Glutamatergic neuron (in vitro differentiated cells): ENCODE measurements around the gene SLIT1. TPM values are rescaled to one million over a fixed set of nuclear protein-coding genes. Genes with fewer than 3 reads are reported as not detected.

Experiments
- DNase-seq: peaks from one replicate; pipeline ENCODE4 v3.0.0; 2022
- H3K27ac Mint-ChIP-seq: one replicate; pipeline ENCODE4 v1.8.0; 2020; ENCODE audit warnings: mild to moderate bottlenecking, mixed read lengths, inconsistent platforms; ENCODE audit not compliant: unreplicated experiment
- H3K27me3 Mint-ChIP-seq: one replicate; pipeline ENCODE4 v1.8.0; 2020; ENCODE audit warnings: mild to moderate bottlenecking, moderate library complexity, mixed read lengths, inconsistent platforms; ENCODE audit not compliant: unreplicated experiment
- H3K36me3 Mint-ChIP-seq: one replicate; pipeline ENCODE4 v1.8.0; 2020; ENCODE audit warnings: mild to moderate bottlenecking, mixed read lengths, inconsistent platforms; ENCODE audit not compliant: unreplicated experiment
- H3K4me1 Mint-ChIP-seq: one replicate; pipeline ENCODE4 v1.8.0; 2020; ENCODE audit warnings: mild to moderate bottlenecking, low read depth, mixed read lengths, inconsistent platforms; ENCODE audit not compliant: unreplicated experiment
- H3K4me3 Mint-ChIP-seq: one replicate; pipeline ENCODE4 v1.8.0; 2020; ENCODE audit warnings: mild to moderate bottlenecking, mixed read lengths, inconsistent platforms; ENCODE audit not compliant: unreplicated experiment
- H3K9me3 Mint-ChIP-seq: one replicate; pipeline ENCODE4 v1.8.0; 2020; ENCODE audit warnings: mild to moderate bottlenecking, moderate library complexity, mixed read lengths, inconsistent platforms; ENCODE audit not compliant: unreplicated experiment
- CTCF ChIP-seq: fragments of 200-600 bp; sonication (generic); IDR thresholded peaks from one replicate; pipeline ENCODE4 v1.5.0; 2021; ENCODE audit not compliant: partially characterized antibody, unreplicated experiment
- total RNA-seq: library from RNA; stranded (reverse); fragmentation: NEBNext Ultra II Directional; extraction: Animal tissue kit (Norgen Biotek cat#: 25700); gene quantifications from one replicate; pipeline ENCODE4 v1.2.1, GENCODE V29; 2021; ENCODE audit not compliant: unreplicated experiment

The SLIT1 gene
- total RNA-seq, 1 donor from 2014 or later, result 11.3 TPM

- peaks cover 55% of the 10 kb centered on the region for H3K4me1 Mint-ChIP-seq
- H3K27ac Mint-ChIP-seq, result peak overlapping the region; percentile 4
- TF ChIP-seq CTCF, result no peak
- H3K9me3 Mint-ChIP-seq, result peaks cover 6% of the 10 kb centered on the region
- peaks cover 4% of the 10 kb centered on the region for H3K27me3 Mint-ChIP-seq
- no peak for DNase-seq
- no peak overlapping the region for H3K4me3 Mint-ChIP-seq
- peaks cover 5% of the 10 kb centered on the region for H3K36me3 Mint-ChIP-seq
Measured at GRCh38 chr10:97120370-97120769, 65.4 kb downstream of the SLIT1 start.

DNA sequence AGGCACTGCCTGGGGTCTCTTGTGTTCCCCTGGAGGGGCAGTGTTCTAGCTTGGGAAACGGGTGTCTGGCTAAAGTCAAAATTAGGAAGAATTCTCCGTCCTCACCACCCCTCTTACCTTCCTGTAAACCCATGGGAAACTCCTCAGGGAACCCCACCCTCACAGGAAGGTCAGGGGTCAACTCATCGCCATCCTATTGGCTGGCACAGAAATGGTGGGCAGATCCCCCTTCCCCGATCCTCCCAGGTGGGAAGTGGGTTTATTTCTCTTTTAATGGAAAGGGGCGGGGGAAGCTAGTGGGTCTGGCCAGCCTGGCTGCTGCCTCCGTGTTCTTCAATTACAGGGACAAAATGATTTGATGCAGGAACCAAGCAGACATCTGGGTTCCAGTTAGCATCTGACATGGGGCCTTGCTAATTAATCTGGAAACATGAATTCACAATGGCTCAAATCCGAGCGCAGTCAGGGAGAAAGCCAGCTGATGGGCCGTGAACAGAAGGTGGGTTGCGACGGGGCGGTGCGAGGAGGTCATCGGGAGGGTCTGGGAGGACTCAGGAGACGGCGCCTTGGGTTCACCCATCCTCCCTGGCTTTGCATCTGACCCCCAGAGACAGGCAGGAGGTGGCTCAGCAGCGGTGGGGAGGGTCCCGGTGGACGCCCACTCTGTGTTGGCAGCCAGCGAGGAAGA lies 66.6 kb downstream of the SLIT1 start:
- peaks cover 6% of the 10 kb centered on the region for H3K9me3 Mint-ChIP-seq
- DNase-seq, result peak; percentile 48
- H3K4me1 Mint-ChIP-seq, result peaks cover 46% of the 10 kb centered on the region
- TF ChIP-seq CTCF, result no peak
- H3K36me3 Mint-ChIP-seq, result peaks cover 5% of the 10 kb centered on the region
- peak overlapping the region; percentile 59 for H3K4me3 Mint-ChIP-seq
- peaks cover 4% of the 10 kb centered on the region for H3K27me3 Mint-ChIP-seq
- H3K27ac Mint-ChIP-seq, result peak overlapping the region; percentile 91

DNA sequence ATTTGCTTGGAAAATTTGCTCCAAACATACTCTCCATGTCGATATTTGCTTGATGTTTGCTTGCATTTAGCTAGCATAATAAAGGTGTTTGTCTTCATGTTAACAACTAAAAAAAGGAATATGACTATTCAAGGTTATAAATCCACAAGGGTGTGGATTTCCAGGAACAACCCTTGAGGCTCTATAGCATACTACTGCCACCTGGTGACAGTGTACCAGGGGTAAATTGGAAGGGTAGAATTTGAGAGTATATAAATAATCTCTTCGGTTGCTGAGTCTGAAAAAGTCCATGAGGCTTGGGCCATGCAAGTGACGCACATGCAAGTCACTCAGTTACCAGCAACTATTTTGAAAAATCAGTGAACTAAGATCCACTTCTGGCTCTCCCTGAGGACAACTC lies 68.4 kb downstream of the SLIT1 start:
- Mint-ChIP-seq H3K27me3 (peaks cover 5% of the 10 kb centered on the region), H3K4me1 (peaks cover 34% of the 10 kb centered on the region), H3K9me3 (peaks cover 7% of the 10 kb centered on the region), H3K4me3 (no peak overlapping the region), H3K36me3 (peaks cover 5% of the 10 kb centered on the region), H3K27ac (no peak overlapping the region)
- no peak for TF ChIP-seq CTCF
- DNase-seq, result no peak

DNA sequence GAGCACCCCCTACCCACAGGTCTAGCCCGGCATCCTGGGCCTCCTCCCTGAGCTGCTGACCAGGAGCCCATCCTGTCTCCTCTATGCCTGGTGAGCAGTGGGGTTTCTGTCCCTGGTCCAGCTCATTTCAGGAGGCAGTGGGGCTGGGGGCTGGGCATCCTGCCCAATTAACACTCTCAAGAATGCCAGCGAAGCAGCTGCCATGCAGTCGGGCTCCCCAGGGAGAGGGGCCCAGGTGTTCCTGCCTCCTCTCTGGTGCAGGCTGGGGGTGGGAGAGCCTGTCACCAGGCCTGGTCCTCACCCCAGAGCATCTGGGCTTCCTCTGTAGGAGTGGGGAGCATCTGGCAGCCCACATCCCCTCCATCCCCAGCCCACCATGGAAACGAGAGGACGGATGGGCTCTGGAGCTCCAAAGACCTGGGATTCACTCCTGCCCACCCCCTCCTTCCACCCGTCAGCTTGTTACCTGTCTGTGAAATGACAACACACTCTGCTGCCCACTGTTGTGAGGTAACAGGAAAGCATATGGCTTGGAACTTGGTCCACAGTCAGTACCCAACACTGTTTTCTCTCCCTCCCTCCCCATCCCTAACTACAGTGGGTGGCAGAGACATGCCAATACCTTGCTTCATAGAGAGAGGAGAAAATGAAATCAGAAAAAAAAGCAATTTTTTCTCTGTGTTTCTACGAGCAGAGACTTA lies 69.1 kb downstream of the SLIT1 start:
- H3K4me3 Mint-ChIP-seq, result no peak overlapping the region
- H3K36me3 Mint-ChIP-seq, result peaks cover 5% of the 10 kb centered on the region
- H3K9me3 Mint-ChIP-seq, result peaks cover 9% of the 10 kb centered on the region
- peak; percentile 48 for DNase-seq
- no peak overlapping the region for H3K27ac Mint-ChIP-seq
- H3K4me1 Mint-ChIP-seq, result peaks cover 34% of the 10 kb centered on the region
- TF ChIP-seq CTCF, result no peak
- H3K27me3 Mint-ChIP-seq, result peaks cover 8% of the 10 kb centered on the region

- peak overlapping the region; percentile 65 for H3K27ac Mint-ChIP-seq
- H3K27me3 Mint-ChIP-seq, result peaks cover 8% of the 10 kb centered on the region
- TF ChIP-seq CTCF, result no peak
- peak overlapping the region; percentile 50 for H3K4me3 Mint-ChIP-seq
- DNase-seq, result no peak
- H3K4me1 Mint-ChIP-seq, result peaks cover 26% of the 10 kb centered on the region
- peaks cover 5% of the 10 kb centered on the region for H3K36me3 Mint-ChIP-seq
- H3K9me3 Mint-ChIP-seq, result peaks cover 8% of the 10 kb centered on the region
Measured at GRCh38 chr10:97115846-97116245, 69.9 kb downstream of the SLIT1 start.
